GM19452 (cell line): ENCODE results near the gene THAP11.
A peak's percentile ranks its signal among the peaks of the same experiment; 100 is the strongest.

Experiments
- ATAC-seq: cut with Tn5 transposase; IDR thresholded peaks from one replicate; pipeline ENCODE4 v1.9.1; 2021; ENCODE audit not compliant: unreplicated experiment

The THAP11 gene

GRCh38 chr16:67841816-67842508 lies at the start of gene THAP11:
THAP11 (plus strand) TSS chr16:67842320; CDS start chr16:67842555, 235 bp downstream.
- ATAC-seq, result peak; percentile 38

- no peak for ATAC-seq
Observed at GRCh38 chr16:67796099-67796718, 45.9 kb upstream of the THAP11 start.

GRCh38 chr16:67800338-67800926 lies 41.7 kb upstream of the THAP11 start:
- ATAC-seq, result no peak

GRCh38 chr16:67801241-67801640 lies 40.9 kb upstream of the THAP11 start:
- no peak for ATAC-seq

GRCh38 chr16:67801883-67802282 lies 40.2 kb upstream of the THAP11 start:
- no peak for ATAC-seq

- no peak for ATAC-seq
Observed at GRCh38 chr16:67803894-67804293, 38.2 kb upstream of the THAP11 start.

- ATAC-seq, result no peak
Observed at GRCh38 chr16:67804853-67805542, 37.1 kb upstream of the THAP11 start.

GRCh38 chr16:67805718-67806427 lies 36.2 kb upstream of the THAP11 start:
- ATAC-seq, result peak; percentile 0

GRCh38 chr16:67806428-67807147 lies 35.5 kb upstream of the THAP11 start, which contains the start of the genes RANBP10 and TSNAXIP1:
RANBP10 (minus strand) TSS chr16:67806560; CDS start chr16:67806536, 24 bp downstream.
TSNAXIP1 (plus strand) TSS chr16:67806889; CDS start chr16:67807150, 261 bp downstream.
- peak; percentile 88 for ATAC-seq

- no peak for ATAC-seq
Observed at GRCh38 chr16:67807148-67807682, 34.9 kb upstream of the THAP11 start.

GRCh38 chr16:67811899-67812298 lies 30.2 kb upstream of the THAP11 start:
- ATAC-seq, result no peak

GRCh38 chr16:67814567-67814966 lies 27.6 kb upstream of the THAP11 start:
- ATAC-seq, result no peak

- no peak for ATAC-seq
Observed at GRCh38 chr16:67820608-67821259, 21.4 kb upstream of the THAP11 start.

GRCh38 chr16:67822511-67822910 lies 19.6 kb upstream of the THAP11 start:
- no peak for ATAC-seq

GRCh38 chr16:67825119-67825518 lies 17.0 kb upstream of the THAP11 start:
- no peak for ATAC-seq

GRCh38 chr16:67825906-67826305 lies 16.2 kb upstream of the THAP11 start:
- no peak for ATAC-seq

- ATAC-seq, result no peak
Observed at GRCh38 chr16:67828651-67829050, 13.5 kb upstream of the THAP11 start.

GRCh38 chr16:67833030-67833414 lies 9.1 kb upstream of the THAP11 start:
- ATAC-seq, result no peak

GRCh38 chr16:67833415-67834241 lies 8.5 kb upstream of the THAP11 start:
- ATAC-seq, result peak; percentile 96
